ENCODE results near the gene KRTAP10-2. TPM values are rescaled to one million over a fixed set of nuclear protein-coding genes. Genes with fewer than 3 reads are reported as not detected.

Gene KRTAP10-2
- total RNA-seq, 4 donors from 2014 or later = not detected

- TF ChIP-seq, protein P1, sequence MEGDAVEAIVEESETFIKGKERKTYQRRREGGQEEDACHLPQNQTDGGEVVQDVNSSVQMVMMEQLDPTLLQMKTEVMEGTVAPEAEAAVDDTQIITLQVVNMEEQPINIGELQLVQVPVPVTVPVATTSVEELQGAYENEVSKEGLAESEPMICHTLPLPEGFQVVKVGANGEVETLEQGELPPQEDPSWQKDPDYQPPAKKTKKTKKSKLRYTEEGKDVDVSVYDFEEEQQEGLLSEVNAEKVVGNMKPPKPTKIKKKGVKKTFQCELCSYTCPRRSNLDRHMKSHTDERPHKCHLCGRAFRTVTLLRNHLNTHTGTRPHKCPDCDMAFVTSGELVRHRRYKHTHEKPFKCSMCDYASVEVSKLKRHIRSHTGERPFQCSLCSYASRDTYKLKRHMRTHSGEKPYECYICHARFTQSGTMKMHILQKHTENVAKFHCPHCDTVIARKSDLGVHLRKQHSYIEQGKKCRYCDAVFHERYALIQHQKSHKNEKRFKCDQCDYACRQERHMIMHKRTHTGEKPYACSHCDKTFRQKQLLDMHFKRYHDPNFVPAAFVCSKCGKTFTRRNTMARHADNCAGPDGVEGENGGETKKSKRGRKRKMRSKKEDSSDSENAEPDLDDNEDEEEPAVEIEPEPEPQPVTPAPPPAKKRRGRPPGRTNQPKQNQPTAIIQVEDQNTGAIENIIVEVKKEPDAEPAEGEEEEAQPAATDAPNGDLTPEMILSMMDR (IDR thresholded peaks at IDR 0.05) = no peak
- no peak for TF ChIP-seq POLR2A (IDR thresholded peaks at IDR 0.05)
- Histone ChIP-seq H3K36me3 (no peaks in the 10 kb centered on the region), H3K4me3 (replicated peaks in 1 of 3) (no peak overlapping the region), H3K9me3 (no peaks in the 10 kb centered on the region), H3K27ac (no peak overlapping the region), H3K4me1 (no peaks in the 10 kb centered on the region), H3K27me3 (no peaks in the 10 kb centered on the region)
- no peak for DNase-seq
- WGBS, 2 donors = 68 to 80% methylated on average over 9 of the region's 9 CpGs
- intact Hi-C loops (cut with DNase I) = no loop called here
Measured at GRCh38 chr21:44596068-44596725, 44.9 kb upstream of the KRTAP10-2 start.

- H3K4me1 ChIP-seq = no peaks in the 10 kb centered on the region
- TF ChIP-seq, protein P1 (IDR thresholded peaks at IDR 0.05) = no peak
- no peak for TF ChIP-seq POLR2A (IDR thresholded peaks at IDR 0.05)
- no peaks in the 10 kb centered on the region for H3K36me3 ChIP-seq
- WGBS, 2 donors = 82 to 84% methylated on average over 6 of the region's 6 CpGs
- no peak overlapping the region for H3K27ac ChIP-seq
- no peak for DNase-seq
- H3K9me3 ChIP-seq = no peaks in the 10 kb centered on the region
- intact Hi-C loops (cut with DNase I) = no loop called here
- H3K4me3 ChIP-seq (replicated peaks in 1 of 3) = no peak overlapping the region
- H3K27me3 ChIP-seq = no peaks in the 10 kb centered on the region
Measured at GRCh38 chr21:44595524-44595923, 44.2 kb upstream of the KRTAP10-2 start.

DNA sequence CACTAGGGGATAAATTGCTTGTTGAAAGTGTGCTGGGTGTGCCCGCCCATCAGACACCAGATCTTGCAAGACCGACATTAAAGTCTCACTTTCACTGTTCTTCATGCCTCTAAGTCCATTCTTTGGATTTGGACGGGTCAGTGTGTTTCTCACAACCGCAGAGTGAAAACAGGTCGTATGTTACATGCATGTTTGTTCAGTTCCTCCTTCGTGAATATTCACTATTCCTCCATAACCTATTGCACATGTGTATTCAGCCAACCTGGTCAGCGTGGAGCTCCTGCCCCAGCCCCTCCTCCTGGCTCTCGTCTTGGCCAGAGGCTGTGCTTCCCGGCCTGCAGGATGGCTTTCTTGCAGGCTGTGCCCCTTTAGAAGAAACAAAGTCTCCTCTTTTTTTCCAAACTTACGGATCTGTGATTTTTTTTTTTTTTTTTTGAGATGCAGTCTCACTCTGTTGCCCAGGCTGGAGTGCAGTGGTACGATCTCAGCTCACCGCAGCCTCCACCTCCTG lies 43.2 kb upstream of the KRTAP10-2 start:
- Histone ChIP-seq H3K36me3 (no peaks in the 10 kb centered on the region), H3K9me3 (no peaks in the 10 kb centered on the region), H3K27ac (no peak overlapping the region), H3K4me3 (replicated peaks in 1 of 3) (no peak overlapping the region), H3K4me1 (no peaks in the 10 kb centered on the region), H3K27me3 (no peaks in the 10 kb centered on the region)
- intact Hi-C loops (cut with DNase I) = no loop called here
- no peak for DNase-seq
- TF ChIP-seq, protein P1 (IDR thresholded peaks at IDR 0.05) = no peak
- TF ChIP-seq POLR2A (IDR thresholded peaks at IDR 0.05) = no peak
- 83 to 87% methylated on average over 12 of the region's 12 CpGs for WGBS, 2 donors

GRCh38 chr21:44593598-44594405 lies 42.5 kb upstream of the KRTAP10-2 start:
- intact Hi-C loops (cut with DNase I) = no loop called here
- WGBS, 2 donors = 58 to 79% methylated on average over 9 to 14 of the region's 20 CpGs
- DNase-seq = no peak

More at GRCh38 chr21:44593598-44594405, 42.5 kb upstream of the KRTAP10-2 start:
- Histone ChIP-seq H3K27me3 (no peaks in the 10 kb centered on the region), H3K4me1 (no peaks in the 10 kb centered on the region), H3K9me3 (no peaks in the 10 kb centered on the region), H3K4me3 (replicated peaks in 1 of 3) (no peak overlapping the region), H3K27ac (no peak overlapping the region), H3K36me3 (no peaks in the 10 kb centered on the region)
- TF ChIP-seq, protein P1 (IDR thresholded peaks at IDR 0.05) = no peak
- no peak for TF ChIP-seq POLR2A (IDR thresholded peaks at IDR 0.05)
